Stimulated activated CD4-positive, alpha-beta T cell treated with anti-CD3 and anti-CD28 coated beads, Interleukin-2, amount 100 ng/mL, for 48 hours (primary cell): Measurements from ENCODE around the gene MEI1.

ENCODE experiments used
- DNase-seq, 2 donors: peaks; one replicate each; pipeline ENCODE4 v3.0.0-alpha.2; 2020

Gene MEI1

DNA sequence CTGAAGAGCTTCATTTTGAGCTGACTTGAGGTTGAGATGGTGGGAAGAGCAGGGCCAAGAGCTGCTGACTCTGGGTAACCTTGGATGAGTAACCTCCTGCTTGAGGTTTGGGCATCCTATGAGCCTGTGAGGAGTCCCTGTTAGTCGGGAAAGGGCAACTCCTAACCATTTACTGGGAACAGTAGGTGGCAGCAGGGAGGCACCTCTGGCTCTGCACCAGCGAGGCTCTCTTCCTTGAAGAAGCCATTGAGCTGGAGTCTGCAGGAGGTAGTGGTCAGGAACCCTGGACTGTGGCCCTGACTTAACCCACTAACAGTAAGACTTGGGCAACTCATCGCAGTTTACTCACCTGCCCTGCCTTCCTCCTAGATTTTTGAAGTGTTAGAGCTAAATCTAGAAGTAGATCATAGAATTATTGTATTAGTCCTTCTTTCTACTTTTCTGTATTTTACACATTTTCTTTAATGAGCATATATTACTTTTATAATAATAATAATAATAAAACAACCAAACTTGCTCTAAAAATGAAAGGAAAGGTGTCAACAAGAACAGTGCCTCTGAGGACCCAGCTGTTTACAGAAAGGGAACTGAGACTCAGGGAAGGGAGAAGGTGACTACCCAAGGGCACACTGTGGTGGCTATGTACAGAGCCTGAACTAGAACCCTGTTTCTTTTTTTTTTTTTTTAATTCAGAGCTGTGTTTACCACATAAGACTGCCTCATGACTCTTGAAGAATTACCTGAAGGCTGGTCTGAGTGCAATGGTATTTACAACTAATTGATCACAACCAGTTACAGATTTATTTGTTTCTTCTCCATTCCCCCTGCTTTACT is 47.5 kb downstream of the MEI1 start:
- peak; percentile 37 to 61 for DNase-seq

DNA sequence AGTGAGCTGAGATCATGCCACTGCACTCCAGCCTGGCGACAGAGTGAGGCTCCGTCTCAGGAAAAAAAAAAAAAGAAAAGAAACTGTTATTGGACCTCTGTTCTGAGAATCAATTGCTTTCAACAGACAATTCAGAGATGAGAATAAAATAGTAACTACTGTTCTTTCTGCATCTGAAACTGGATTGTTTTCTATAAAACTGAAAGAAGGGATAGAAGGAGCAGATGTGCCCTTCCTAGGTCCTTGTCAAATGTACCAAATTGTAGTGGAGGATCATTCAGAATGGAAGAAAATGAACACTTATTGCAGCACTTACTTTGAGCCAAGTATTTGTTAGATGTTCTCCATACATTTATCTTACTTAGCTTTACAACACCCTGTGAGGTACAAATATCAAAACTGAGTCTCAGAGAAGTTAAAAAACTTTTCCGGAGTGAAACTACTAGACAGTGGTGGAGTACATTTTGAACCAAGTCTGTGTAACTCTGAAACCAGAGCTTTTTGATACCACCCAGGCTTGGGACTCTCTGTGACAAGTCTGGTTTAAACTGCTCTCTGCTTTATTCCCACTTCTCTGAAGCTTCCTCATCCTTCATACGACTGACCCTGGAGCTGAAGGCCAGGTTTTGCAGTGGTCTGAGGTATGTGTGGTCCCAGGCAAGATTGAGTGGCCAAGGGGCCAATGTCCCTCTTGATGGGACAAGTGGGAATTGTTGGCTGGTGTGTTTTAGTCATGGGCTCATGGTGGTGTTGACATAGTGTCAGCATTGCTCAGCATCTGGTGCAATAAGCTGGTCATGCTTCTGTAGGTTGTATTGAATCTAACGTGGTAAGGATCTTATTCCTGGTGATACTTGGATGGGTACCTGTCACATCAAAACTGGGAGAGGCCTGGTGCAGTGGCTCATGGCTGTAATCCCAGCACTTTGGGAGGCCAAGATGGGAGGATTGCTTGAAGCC is 53.0 kb downstream of the MEI1 start:
- no peak for DNase-seq

DNA sequence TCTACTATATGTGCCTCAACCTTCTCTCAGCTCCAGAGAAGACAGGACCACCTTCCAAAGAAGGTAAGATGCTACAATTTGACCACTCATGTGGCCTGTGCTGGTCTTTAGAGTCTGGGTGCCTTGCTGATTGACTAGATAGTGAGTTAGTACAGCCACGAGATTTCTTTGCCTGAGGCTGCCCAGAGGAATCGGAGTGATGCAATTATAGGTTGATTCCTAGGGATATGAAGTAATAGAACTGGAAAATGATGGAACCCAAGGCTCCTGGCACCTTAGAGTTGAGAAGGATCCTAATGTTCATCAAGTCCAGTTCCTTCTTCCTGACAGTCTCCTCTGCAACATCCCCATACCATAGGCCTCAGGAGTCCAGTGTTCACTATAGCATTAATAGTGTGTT is 54.7 kb downstream of the MEI1 start:
- no peak for DNase-seq

DNA sequence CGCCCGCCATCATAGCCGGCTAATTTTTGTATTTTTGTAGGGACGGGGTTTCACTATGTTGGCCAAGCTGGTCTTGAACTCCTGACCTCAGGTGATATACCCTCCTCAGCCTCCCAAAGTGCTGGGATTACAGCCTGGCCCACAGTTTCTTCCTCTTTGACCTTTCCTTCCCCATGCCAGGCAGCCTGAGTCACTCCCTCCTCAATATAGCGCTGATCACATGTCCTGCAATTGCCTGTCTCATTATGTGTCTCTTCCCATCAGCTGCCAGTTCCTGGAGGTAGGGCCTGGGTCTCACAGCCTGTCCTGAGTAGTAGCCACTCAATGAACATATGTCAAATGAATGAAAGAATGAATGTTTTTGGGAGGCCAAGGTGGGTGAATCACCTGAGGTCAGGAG is 58.2 kb downstream of the MEI1 start:
- DNase-seq: no peak

DNA sequence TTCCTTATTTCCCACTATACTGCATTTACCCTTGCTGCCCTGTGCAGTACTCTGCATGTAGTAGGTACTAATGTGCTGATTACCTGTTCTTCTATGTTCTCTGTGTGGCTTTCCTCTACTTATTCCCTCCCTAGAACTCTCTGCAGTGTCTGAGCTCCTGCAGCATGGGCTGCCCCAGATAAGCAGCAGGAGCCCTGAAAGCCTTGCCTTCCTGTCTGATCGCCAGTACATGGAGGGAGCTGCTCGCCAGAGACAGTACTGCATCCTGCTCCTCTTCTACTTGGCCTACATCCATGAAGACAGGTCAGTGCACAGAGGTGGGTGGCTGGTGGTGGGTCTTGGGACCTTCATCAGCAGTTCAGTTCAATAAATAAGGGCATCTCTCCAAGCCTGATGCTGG is 58.9 kb downstream of the MEI1 start:
- DNase-seq: no peak

DNA sequence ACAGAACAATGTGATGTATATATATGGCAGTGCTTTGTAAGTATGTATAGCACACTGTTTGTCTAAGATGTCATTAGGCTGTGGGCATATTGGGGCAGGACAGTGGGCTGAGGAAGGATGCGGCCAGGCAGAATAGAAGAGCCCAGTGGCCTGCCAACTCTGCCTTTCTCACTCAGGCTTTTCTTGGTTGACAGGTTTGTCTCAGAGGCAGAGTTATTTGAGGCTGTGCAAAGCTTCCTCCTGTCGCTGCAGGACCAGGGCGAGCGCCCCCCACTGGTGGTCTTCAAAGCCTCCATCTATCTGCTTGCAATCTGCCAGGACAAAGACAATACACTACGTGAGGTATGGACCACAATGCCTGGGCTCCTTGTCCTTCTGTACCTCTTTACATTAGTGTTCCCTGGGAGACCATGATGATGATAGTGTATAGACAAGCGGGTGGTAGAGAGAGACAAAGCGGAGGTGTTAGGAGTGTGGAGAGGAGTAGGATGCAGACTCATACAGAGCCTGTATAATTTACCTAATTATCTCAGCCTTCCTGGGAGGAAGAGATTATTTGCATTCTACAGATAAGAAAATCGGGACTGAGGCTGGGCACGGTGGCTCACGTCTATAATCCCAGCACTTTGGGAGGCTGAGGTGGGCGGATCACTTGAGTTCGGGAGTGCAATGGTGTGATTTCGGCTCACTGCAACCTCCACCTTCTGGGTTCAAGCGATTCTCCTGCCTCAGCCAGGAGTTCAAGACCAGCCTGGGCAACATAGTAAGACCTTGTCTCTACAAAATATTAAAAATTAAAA is 63.9 kb downstream of the MEI1 start:
- DNase-seq: peak in 1 of 2 donors; percentile 40

DNA sequence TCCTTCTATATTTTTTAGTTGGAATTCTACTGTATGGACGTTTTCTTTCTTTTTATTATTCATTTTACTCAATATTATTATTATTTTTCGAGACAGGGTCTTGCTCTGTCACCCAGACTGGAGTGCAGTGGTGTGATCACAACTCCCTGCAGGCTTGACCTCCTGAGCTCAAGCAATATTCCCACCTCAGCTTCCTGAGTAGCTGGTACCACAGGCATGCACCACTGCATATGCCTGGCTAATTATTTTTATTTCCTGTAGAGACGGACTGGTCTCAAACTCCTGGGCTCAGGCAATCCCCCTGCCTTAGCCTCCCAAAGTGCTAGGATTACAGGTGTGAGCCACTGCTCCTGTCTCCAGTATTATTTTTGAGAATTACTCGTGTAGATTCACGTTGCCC is 67.2 kb downstream of the MEI1 start:
- no peak for DNase-seq

DNA sequence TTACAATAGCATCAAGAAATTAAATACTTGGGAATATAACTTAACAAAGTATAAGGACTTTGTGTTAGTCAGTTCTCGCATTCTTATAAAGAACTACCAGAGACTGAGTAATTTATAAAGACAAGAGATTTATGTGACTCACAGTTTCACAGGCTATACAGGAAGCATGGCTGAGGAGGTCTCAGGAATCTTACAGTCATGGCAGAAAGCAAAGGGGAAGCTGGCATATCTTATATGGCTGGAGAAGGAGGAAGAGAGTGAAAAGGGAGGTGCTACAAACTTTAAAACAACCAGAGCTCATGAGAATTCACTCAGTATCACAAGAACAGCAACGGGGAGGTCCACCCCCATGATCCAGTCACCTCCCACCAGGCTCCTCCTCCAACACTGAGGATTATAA is 69.1 kb downstream of the MEI1 start:
- DNase-seq: no peak

- no peak for DNase-seq
Observed at GRCh38 chr22:41770715-41771468, 71.6 kb downstream of the MEI1 start.

- DNase-seq: no peak
Observed at GRCh38 chr22:41772198-41772597, 72.9 kb downstream of the MEI1 start.

- no peak for DNase-seq
Observed at GRCh38 chr22:41772645-41773044, 73.3 kb downstream of the MEI1 start.

DNA sequence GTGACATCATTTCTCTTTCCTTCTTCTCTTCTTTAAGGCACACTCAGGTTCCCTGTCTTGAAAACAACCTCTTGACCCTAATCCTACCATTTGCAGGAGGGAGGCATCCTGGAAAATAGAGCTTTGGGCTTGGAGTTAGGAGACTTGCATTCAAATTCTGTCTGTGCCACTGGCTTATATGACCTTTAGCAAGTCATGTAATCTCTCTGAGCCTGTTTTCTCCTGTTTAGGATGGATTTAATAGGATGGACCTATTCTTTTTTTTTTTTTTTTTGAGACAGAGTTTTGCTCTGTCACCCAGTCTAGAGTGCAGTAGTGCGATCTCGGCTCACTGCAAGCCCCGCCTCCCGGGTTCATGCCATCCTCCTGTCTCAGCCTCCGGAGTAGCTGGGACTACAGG is 76.0 kb downstream of the MEI1 start:
- no peak for DNase-seq

GRCh38 chr22:41775976-41776375 is 76.7 kb downstream of the MEI1 start:
- DNase-seq: no peak

DNA sequence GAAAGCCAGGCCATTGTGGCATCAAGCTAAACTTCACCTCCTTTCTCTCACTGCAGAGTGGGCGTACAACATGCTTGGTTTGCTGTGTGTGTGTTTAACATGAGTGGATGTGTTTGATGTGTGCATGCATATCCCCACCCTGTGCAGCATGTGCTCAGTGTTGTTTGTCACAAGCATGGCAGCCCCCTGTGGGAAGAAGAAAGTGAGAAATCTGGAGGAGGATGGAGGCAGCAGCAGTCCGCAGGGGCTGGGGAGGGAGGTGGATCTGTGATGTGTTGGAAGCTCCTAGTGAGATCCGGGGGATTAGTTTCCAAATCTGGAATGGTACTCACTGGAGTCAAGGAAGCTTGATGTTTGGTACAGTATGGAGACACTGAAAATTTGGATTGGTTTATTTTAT is 77.1 kb downstream of the MEI1 start:
- no peak for DNase-seq

DNA sequence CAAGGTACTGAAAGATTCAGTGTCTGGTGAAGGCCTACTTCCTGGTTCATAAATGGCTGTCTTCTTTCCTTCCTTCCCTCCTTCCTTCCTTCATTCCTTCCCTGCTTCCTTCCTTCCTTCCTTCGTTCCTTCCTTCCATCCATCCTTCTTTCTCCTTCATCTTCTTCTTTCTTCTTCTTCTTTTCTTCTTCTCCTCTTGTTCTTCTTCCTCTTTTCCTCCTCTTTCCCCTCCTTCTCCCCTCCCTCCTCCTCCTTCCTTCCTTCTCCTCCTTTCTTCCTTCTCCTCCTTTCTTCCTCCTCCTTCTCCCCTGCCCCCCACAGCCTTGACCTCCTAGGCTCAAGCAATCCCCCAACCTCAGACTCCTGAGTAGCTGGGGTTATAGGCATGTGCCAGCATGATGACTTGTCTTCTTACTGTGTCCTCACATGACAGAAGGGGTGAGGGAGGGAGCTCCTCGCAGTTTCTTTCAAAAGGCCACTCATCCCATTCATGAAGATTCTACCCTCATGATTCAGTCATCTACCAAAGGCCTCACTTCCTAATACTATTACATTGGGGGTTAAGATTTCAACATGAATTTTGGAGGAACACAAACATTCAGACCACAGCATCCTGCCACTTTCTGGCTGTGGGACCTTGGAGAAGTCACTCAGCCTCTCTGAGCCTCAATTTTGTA is 78.6 kb downstream of the MEI1 start:
- no peak for DNase-seq

DNA sequence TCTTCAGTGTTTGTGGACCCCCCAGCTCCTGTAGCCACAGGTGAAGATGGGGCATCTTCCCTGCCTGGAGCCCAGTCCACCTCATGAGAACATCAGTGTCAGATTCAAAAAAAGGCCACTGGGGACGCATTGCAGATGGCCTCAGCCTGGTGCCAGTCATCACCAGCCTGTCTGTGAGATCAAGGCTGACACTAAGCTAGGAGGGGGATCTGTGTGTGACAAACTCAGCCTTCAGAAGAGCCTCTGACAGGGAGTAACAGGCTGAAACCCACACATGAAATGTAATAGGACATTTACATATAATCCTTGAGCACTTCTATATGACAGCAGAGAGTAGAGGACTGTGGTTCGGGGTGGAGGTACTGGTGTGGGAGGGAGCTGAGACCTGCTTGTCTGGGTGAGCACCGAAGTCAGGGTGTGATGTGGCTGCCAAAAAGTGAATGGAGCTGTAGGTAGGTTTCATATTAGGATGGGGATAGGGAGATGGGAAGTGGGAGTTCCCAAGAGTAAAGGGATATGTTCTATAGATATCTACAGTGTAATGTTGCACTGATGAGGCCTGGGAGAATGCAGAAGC is 80.7 kb downstream of the MEI1 start:
- no peak for DNase-seq

GRCh38 chr22:41780746-41781505 is 81.6 kb downstream of the MEI1 start:
- DNase-seq: peak; percentile 76 to 77

GRCh38 chr22:41781507-41781906 is 82.2 kb downstream of the MEI1 start:
- no peak for DNase-seq

DNA sequence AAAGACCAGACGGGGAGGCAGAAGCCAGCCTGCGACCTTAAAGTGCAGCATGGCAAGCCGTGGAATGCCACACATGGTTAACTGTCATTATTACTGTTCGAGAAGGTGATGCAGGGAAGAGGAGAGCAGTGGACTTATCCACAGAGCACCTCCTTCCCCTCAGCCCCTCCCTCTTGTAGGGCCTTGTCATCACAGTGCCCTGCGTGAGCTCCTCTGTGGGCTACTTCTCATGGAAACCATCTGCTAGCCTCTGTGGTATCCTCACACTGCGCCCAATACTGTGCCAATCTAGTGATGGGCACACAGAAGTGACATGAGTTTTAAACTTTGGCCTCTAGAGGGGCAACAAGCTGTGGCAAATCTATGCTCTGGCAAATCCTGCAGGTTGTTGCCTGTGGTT is 83.0 kb downstream of the MEI1 start:
- no peak for DNase-seq

GRCh38 chr22:41782751-41783150 is 83.4 kb downstream of the MEI1 start:
- no peak for DNase-seq

DNA sequence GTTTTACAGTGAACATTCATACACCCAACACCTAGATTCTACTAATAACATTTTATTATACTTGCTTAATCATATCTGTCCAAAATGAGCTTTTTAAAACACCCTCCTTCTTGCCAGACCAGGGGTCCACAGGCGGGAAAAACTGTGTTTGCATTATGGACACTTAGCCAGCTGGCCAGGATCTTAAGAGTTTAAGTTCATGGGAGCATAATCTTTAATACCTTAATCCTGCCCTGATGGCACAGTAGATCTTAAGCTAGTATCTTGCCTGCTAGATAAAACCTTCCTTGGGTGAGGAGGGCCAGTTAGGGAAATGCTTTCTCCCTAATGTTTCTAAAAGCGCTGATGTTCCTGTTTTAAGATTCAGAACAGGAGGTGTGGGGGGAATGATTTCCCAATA is 88.0 kb downstream of the MEI1 start:
- DNase-seq: no peak
